T47D (cell line): Measurements from ENCODE around the gene MAU2.
A peak's percentile ranks its signal among the peaks of the same experiment; 100 is the strongest.

Source experiments
- DNase-seq, 2 experiments: peaks; one replicate each; pipeline versions ENCODE4 v3.0.0 to v3.0.0-alpha.2; 2011 to 2012; ENCODE audit warnings: low read depth in 1 of 2, low spot score in 1 of 2
- JUND ChIP-seq: IDR thresholded peaks from 2 replicates; pipeline ENCODE4 v1.6.1; 2012; ENCODE audit warnings: low read depth
- in situ Hi-C: cut with HindIII; loops from 2 replicates; pipeline ENCODE4 v1.10.0; 2016; ENCODE audit warnings: low sequenced_read_pairs, low pct_unique_long_range_greater_than_20kb

Gene MAU2

GRCh38 chr19:19320361-19321140, at the start of gene MAU2, which contains the start of gene SUGP1:
Gene MAU2 (plus strand): TSS chr19:19320829. CDS start chr19:19320860, 31 bp downstream.
Gene SUGP1 (minus strand): TSS chr19:19320509. CDS start chr19:19320496, 13 bp downstream.
- in situ Hi-C loops, result no loop called here
- TF ChIP-seq JUND, result no peak
- peak; percentile 81 to 93 for DNase-seq

- no peak for TF ChIP-seq JUND
- in situ Hi-C loops, result no loop called here
- no peak for DNase-seq
These were observed 48.6 kb upstream of the MAU2 start for GRCh38 chr19:19271828-19272599.

- in situ Hi-C loops, result no loop called here
- TF ChIP-seq JUND, result no peak
- no peak for DNase-seq
These were observed 46.5 kb upstream of the MAU2 start for GRCh38 chr19:19274146-19274545.

GRCh38 chr19:19274716-19275565, 45.7 kb upstream of the MAU2 start:
- no peak for DNase-seq
- in situ Hi-C loops, result no loop called here
- TF ChIP-seq JUND, result no peak

GRCh38 chr19:19276386-19276785, 44.2 kb upstream of the MAU2 start:
- DNase-seq, result no peak
- in situ Hi-C loops, result no loop called here
- TF ChIP-seq JUND, result no peak

GRCh38 chr19:19276851-19277250, 43.8 kb upstream of the MAU2 start:
- DNase-seq, result no peak
- in situ Hi-C loops, result no loop called here
- no peak for TF ChIP-seq JUND

GRCh38 chr19:19278315-19278714, 42.3 kb upstream of the MAU2 start:
- in situ Hi-C loops, result no loop called here
- DNase-seq, result no peak
- no peak for TF ChIP-seq JUND

GRCh38 chr19:19279062-19279612, 41.5 kb upstream of the MAU2 start:
- no peak for DNase-seq
- in situ Hi-C loops, result no loop called here
- no peak for TF ChIP-seq JUND

GRCh38 chr19:19279853-19280252, 40.8 kb upstream of the MAU2 start:
- no peak for DNase-seq
- no peak for TF ChIP-seq JUND
- in situ Hi-C loops, result no loop called here

- no peak for TF ChIP-seq JUND
- no peak for DNase-seq
- in situ Hi-C loops, result no loop called here
These were observed 40.1 kb upstream of the MAU2 start for GRCh38 chr19:19280561-19280960.

GRCh38 chr19:19285686-19286085, 34.9 kb upstream of the MAU2 start:
- TF ChIP-seq JUND, result no peak
- no peak for DNase-seq
- in situ Hi-C loops, result no loop called here

GRCh38 chr19:19292607-19293006, 28.0 kb upstream of the MAU2 start:
- no peak for TF ChIP-seq JUND
- DNase-seq, result no peak
- in situ Hi-C loops, result no loop called here

- TF ChIP-seq JUND, result no peak
- in situ Hi-C loops, result no loop called here
- no peak for DNase-seq
These were observed 25.7 kb upstream of the MAU2 start for GRCh38 chr19:19294914-19295313.
